ENCODE measurements around the gene MFGE8. TPM values are rescaled to one million over a fixed set of nuclear protein-coding genes. Genes with fewer than 3 reads are reported as not detected.

MFGE8 gene, protein sequence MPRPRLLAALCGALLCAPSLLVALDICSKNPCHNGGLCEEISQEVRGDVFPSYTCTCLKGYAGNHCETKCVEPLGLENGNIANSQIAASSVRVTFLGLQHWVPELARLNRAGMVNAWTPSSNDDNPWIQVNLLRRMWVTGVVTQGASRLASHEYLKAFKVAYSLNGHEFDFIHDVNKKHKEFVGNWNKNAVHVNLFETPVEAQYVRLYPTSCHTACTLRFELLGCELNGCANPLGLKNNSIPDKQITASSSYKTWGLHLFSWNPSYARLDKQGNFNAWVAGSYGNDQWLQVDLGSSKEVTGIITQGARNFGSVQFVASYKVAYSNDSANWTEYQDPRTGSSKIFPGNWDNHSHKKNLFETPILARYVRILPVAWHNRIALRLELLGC
- 53.3 and 94.7 TPM in 2 replicates for total RNA-seq

DNA sequence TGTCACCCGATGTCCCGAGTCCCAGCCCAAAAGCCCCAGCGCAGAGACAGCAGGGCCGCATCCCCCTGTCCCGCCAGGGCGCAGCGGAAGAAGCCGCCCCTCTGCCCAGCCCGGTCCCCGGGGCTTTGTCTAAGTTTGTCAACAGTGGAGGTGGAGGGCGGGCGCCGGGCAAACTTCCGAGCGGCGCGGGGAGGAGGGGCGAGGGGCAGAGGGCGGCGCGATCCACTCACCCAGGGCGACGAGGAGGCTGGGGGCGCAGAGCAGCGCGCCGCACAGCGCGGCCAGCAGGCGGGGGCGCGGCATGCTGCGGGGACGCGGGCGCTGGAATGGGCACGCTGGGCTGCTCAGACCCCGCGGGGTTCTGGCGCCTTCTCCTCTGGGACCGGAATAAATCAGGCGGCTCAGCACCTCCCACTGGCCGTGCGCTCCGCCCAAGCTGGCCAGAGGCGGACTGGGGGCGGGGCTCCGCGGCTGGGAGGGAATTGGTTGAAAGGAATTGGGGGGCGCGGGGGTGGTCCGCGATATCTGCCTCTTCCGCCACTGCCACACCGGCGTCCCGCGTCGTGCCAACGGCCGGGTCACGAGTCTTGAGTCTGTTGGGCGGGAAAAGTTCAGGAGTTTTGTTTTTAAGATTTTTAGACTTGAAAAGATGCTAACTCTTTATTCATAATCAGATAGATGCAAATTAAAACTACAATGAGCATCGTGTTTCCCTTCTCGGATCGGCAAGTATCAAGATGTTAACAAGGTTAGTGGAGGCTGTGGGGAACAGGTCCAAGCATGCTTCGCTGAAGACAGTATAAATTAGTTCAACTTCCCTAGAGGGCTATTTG, at the start of gene MFGE8:
Gene MFGE8 (minus strand): TSS at position 363 of the 833 bp plus-strand sequence. CDS start 60 bp downstream, at position 303.

DNA sequence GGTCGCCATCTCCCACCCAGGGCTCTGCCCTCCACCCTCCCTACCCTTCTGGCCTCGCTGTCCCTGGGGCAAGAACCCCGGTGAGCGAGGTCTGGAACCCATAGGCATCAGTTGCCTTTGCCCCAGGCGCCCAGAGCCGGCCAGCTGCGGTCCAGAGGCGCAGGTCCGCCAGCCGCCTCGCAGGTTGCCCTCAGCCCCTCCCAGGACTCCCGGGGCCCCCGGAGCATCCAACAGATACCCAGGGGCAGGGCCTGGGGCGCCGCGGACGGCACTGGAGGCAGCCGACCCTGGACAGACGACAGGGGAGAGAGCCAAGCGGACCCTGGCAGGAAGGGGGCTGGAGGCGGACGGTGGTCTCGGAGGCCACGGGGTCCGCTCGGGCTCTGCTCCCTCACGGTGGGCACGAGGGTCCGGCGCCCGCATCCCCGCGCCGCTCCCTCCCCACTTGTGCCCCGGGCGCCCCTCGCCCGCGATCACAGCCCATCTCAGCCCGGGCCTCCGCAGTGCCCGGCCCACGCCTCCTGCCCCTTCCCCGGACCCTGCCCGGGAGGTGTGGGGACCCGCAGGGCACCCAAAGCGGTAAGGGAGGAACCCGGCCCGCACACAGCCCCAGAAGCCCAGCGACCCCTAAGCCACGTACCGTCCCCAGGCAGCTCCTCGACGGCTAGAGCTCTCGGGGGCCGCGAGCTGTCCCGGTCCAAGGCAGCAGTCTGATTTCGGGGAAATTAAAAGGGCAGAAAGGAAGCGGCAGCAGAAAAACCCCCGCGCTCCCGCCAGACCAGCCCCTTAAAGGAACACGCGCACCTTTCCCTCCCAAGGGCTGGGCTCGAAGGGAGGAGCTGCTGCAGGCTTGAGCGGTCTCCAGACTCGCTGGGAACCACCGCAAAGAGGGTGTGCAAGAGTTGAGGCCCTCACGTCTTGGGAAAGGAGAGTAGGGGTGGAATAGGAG, 18.1 kb downstream of the MFGE8 start, which contains the start of gene HAPLN3:
Gene HAPLN3 (minus strand): TSS at position 726 of the 949 bp plus-strand sequence. CDS start 8,246 bp downstream, outside the sequence.

Other genes with a start within 250 kb of the MFGE8 start
- not detected in 2 replicates for gene ACAN, start 109.9 kb downstream of the MFGE8 start, total RNA-seq
- gene HAPLN3, start 17.8 kb downstream of the MFGE8 start, total RNA-seq = 1.7 and 6.5 TPM in 2 replicates
- 43.1 and 45.8 TPM in 2 replicates for gene ABHD2, start 175.1 kb upstream of the MFGE8 start, total RNA-seq

Measured in tracheal epithelial cell (primary cell).